GM23338 (cell line): Measurements from ENCODE around the gene NFIB. TPM values are rescaled to one million over a fixed set of nuclear protein-coding genes. Genes with fewer than 3 reads are reported as not detected.

Experiments used
- ATAC-seq: fragments of 200-7000 bp; cut with Tn5 transposase; 3 replicates; pipeline ENCODE4 v1.9.1; 2020
- DNase-seq: peaks from one replicate; pipeline ENCODE4 v3.0.0-alpha.2; 2015; ENCODE audit warnings: low spot score
- H2AFZ ChIP-seq: fragments of 200-600 bp; sonication (generic); 2 replicates; pipeline ENCODE4 v1.8.0; 2016; ENCODE audit warnings: antibody characterized with exemption, mild to moderate bottlenecking, moderate library complexity
- H3F3A ChIP-seq: fragments of 200-600 bp; sonication (generic); replicated peaks from 2 replicates; pipeline ENCODE4 v1.8.0; 2017; ENCODE audit warnings: antibody characterized with exemption, mixed run types, low read depth
- H3K27ac ChIP-seq: fragments of 200-600 bp; sonication (generic); 2 replicates; pipeline ENCODE4 v1.6.1; 2016; ENCODE audit warnings: low read depth
- H3K27me3 ChIP-seq: fragments of 200-600 bp; sonication (generic); 2 replicates; pipeline ENCODE4 v1.8.0; 2016; ENCODE audit warnings: mild to moderate bottlenecking, mixed run types, moderate library complexity; ENCODE audit not compliant: insufficient read depth
- H3K36me3 ChIP-seq: fragments of 200-600 bp; sonication (generic); 2 replicates; pipeline ENCODE4 v1.8.0; 2016; ENCODE audit warnings: mild to moderate bottlenecking; ENCODE audit not compliant: insufficient read depth
- H3K4me1 ChIP-seq: fragments of 200-600 bp; sonication (generic); 2 replicates; pipeline ENCODE4 v1.8.0; 2016; ENCODE audit warnings: mild to moderate bottlenecking, moderate library complexity; ENCODE audit not compliant: insufficient read depth
- H3K4me2 ChIP-seq: fragments of 200-600 bp; sonication (generic); 2 replicates; pipeline ENCODE4 v1.7.1; 2017; ENCODE audit warnings: mixed run types
- H3K4me3 ChIP-seq: fragments of 200-600 bp; sonication (generic); 2 replicates; pipeline ENCODE4 v1.6.1; 2016; ENCODE audit warnings: mixed run types
- H3K79me2 ChIP-seq: fragments of 200-600 bp; sonication (generic); replicated peaks from 2 replicates; pipeline ENCODE4 v1.8.0; 2017; ENCODE audit warnings: mild to moderate bottlenecking; ENCODE audit not compliant: insufficient read depth
- H3K9me2 ChIP-seq: fragments of 200-600 bp; sonication (generic); 2 replicates; pipeline ENCODE4 v1.8.0; 2017; ENCODE audit not compliant: insufficient read depth
- H4K20me1 ChIP-seq: fragments of 200-600 bp; sonication (generic); replicated peaks from 2 replicates; pipeline ENCODE4 v1.8.0; 2017; ENCODE audit warnings: mild to moderate bottlenecking; ENCODE audit not compliant: insufficient read depth
- H3K27ac Mint-ChIP-seq: 2 replicates; pipeline ENCODE4 v1.8.0; 2020; ENCODE audit warnings: inconsistent platforms, mild to moderate bottlenecking, moderate library complexity, mixed read lengths
- H3K27me3 Mint-ChIP-seq: 3 replicates; pipeline ENCODE4 v1.8.0; 2022; ENCODE audit warnings: low read depth, mild to moderate bottlenecking, moderate library complexity, mixed read lengths, inconsistent platforms; ENCODE audit not compliant: insufficient read depth, poor library complexity
- H3K36me3 Mint-ChIP-seq: 3 replicates; pipeline ENCODE4 v1.8.0; 2021; ENCODE audit warnings: low read depth, mild to moderate bottlenecking, inconsistent platforms, moderate library complexity, mixed read lengths
- H3K4me1 Mint-ChIP-seq: 3 replicates; pipeline ENCODE4 v1.8.0; 2020; ENCODE audit warnings: mild to moderate bottlenecking, inconsistent platforms, mixed read lengths
- H3K4me3 Mint-ChIP-seq: 3 replicates; pipeline ENCODE4 v1.8.0; 2021; ENCODE audit warnings: moderate library complexity, mild to moderate bottlenecking, inconsistent platforms, mixed read lengths
- H3K9me3 Mint-ChIP-seq: 3 replicates; pipeline ENCODE4 v1.8.0; 2020; ENCODE audit warnings: moderate library complexity, mild to moderate bottlenecking, inconsistent platforms, mixed read lengths
- CREB1 ChIP-seq: fragments of 250-450 bp; sonication (Bioruptor Pico); IDR thresholded peaks from 2 replicates; pipeline ENCODE4 v1.5.0; 2020; ENCODE audit warnings: low read depth, mild to moderate bottlenecking, moderate library complexity
- CTCF ChIP-seq, 2 experiments: fragments of 200-600 bp in 1 of 2; sonication (generic) in 1 of 2; conservative IDR thresholded peaks; 2 replicates each; pipeline versions ENCODE4 v1.5.1 to v1.6.1; 2016 to 2017; ENCODE audit warnings: antibody characterized with exemption in 2 of 2, low read depth in 2 of 2, mild to moderate bottlenecking in 2 of 2, moderate library complexity in 1 of 2
- ETS1 ChIP-seq: IDR thresholded peaks from 2 replicates; pipeline ENCODE4 v1.6.1; 2016; ENCODE audit warnings: antibody characterized with exemption
- EZH2phosphoT487 ChIP-seq: fragments of 200-600 bp; sonication (generic); IDR thresholded peaks from one replicate; pipeline ENCODE4 v1.8.1; 2018; ENCODE audit warnings: antibody characterized with exemption; ENCODE audit not compliant: unreplicated experiment
- POLR2AphosphoS5 ChIP-seq: IDR thresholded peaks from 2 replicates; pipeline ENCODE4 v1.6.1; 2016; ENCODE audit warnings: antibody characterized with exemption, low read depth
- REST ChIP-seq: IDR thresholded peaks from one replicate; pipeline ENCODE4 v1.6.1; 2018; ENCODE audit warnings: antibody characterized with exemption; ENCODE audit not compliant: unreplicated experiment
- STAT1 ChIP-seq: IDR thresholded peaks from one replicate; pipeline ENCODE4 v1.6.1; 2016; ENCODE audit warnings: antibody characterized with exemption; ENCODE audit not compliant: unreplicated experiment
- ZNF114 ChIP-seq: fragments of 250-450 bp; sonication (Bioruptor Pico); IDR thresholded peaks from 2 replicates; pipeline ENCODE4 v1.5.0; 2020; ENCODE audit warnings: mild to moderate bottlenecking, moderate library complexity
- ZNF331 ChIP-seq: fragments of 250-450 bp; sonication (Bioruptor Pico); IDR thresholded peaks from 2 replicates; pipeline ENCODE4 v1.5.0; 2020; ENCODE audit warnings: low read depth, mild to moderate bottlenecking, moderate library complexity
- polyA plus RNA-seq: library from polyadenylated mRNA; unstranded; fragments of >200 nt; fragmentation: Nextera tagmentation; extraction: Ambion mirVana; gene quantifications from 2 replicates; pipeline ENCODE4 v1.2.1, GENCODE V29; 2016
- total RNA-seq: library from RNA; depleted of rRNA; stranded (reverse); fragments of >200 nt; shearing (Covaris generic); gene quantifications from 2 replicates; pipeline ENCODE4 v1.2.3, GENCODE V29; 2014

NFIB gene
- total and polyA plus RNA-seq, 2 experiments from 2014 or later: 3.9 to 4.7 TPM

GRCh38 chr9:14188011-14188410 lies 125.9 kb downstream of the NFIB start:
- H3K27me3 ChIP-seq: no peaks in the 10 kb centered on the region
- no peaks in the 10 kb centered on the region for H3K4me1 ChIP-seq
- no peaks in the 10 kb centered on the region for H3K9me3 Mint-ChIP-seq
- H3K36me3 ChIP-seq: no peaks in the 10 kb centered on the region
- H3K4me3 Mint-ChIP-seq: no peak overlapping the region
- no peaks in the 10 kb centered on the region for H3K27me3 Mint-ChIP-seq
- no peaks in the 10 kb centered on the region for H3K79me2 ChIP-seq
- DNase-seq (no peak), ATAC-seq (no peak)
- H3K4me1 Mint-ChIP-seq: peaks cover 13% of the 10 kb centered on the region; the same call in 2 of the 3 replicates
- no peaks in the 10 kb centered on the region for H4K20me1 ChIP-seq
- H3K4me2 ChIP-seq: no peak overlapping the region
- TF ChIP-seq STAT1 (no peak), ZNF331 (CRISPR knock-in tag) (no peak), EZH2phosphoT487 (no peak), CREB1 (CRISPR knock-in tag) (no peak), ZNF114 (CRISPR knock-in tag) (no peak)
- no peak overlapping the region for H3K27ac ChIP-seq
- H3K36me3 Mint-ChIP-seq: 0 out of 3 replicates have a peak, but pooled peaks cover 4% of the 10 kb centered on the region
- no peak overlapping the region for H3K4me3 ChIP-seq
- no peak overlapping the region for H3K27ac Mint-ChIP-seq
- no peaks in the 10 kb centered on the region for H3F3A ChIP-seq
- no peaks in the 10 kb centered on the region for H3K9me2 ChIP-seq
- no peak overlapping the region for H2AFZ ChIP-seq

GRCh38 chr9:14186096-14186495 lies 127.8 kb downstream of the NFIB start:
- Histone ChIP-seq H3K4me3 (no peak overlapping the region), H4K20me1 (no peaks in the 10 kb centered on the region), H3K79me2 (no peaks in the 10 kb centered on the region), H3K9me2 (no peaks in the 10 kb centered on the region), H3K4me2 (no peak overlapping the region), H3K36me3 (no peaks in the 10 kb centered on the region), H3K27ac (no peak overlapping the region), H3K27me3 (no peaks in the 10 kb centered on the region), H2AFZ (no peak overlapping the region), H3F3A (no peaks in the 10 kb centered on the region), H3K4me1 (no peaks in the 10 kb centered on the region)
- no peak for ATAC-seq
- Mint-ChIP-seq H3K27me3 (no peaks in the 10 kb centered on the region), H3K36me3 (0 out of 3 replicates have a peak, but pooled peaks cover 4% of the 10 kb centered on the region), H3K4me1 (peaks cover 6% of the 10 kb centered on the region; the same call in 1 of the 3 replicates), H3K27ac (no peak overlapping the region), H3K9me3 (no peaks in the 10 kb centered on the region), H3K4me3 (no peak overlapping the region)
- no peak for DNase-seq
- TF ChIP-seq CREB1 (CRISPR knock-in tag) (no peak), POLR2AphosphoS5 (no peak), EZH2phosphoT487 (no peak), ETS1 (no peak), CTCF (conservative IDR thresholded peaks at IDR 0.05; ENCODE audit: low read depth in 2 of 2) (no peak), REST (no peak)
